ENCODE measurements around the gene HECTD3.
"Not testable (repeated sequence)": the region's sequence is repeated elsewhere in the genome, so short reads cannot be mapped to it uniquely, and the experiment has no call there.

Gene HECTD3

GRCh38 chr1:44985747-44986359 is 25.3 kb downstream of the HECTD3 start:
- Histone ChIP-seq H3K4me3 (replicated peaks; ENCODE audit: insufficient read depth, low read length) (peak overlapping the region; percentile 94), H3K27me3 (ENCODE audit: insufficient read depth, poor library complexity, severe bottlenecking) (no peaks in the 10 kb centered on the region), H3K27ac (replicated peaks) (peak overlapping the region; percentile 70)
- TF ChIP-seq POLR2AphosphoS5 (IDR thresholded peaks at IDR 0.05; ENCODE audit: low read depth) (no peak), REST (IDR thresholded peaks at IDR 0.05; ENCODE audit: insufficient replicate concordance, low read depth) (no peak), GABPA (IDR thresholded peaks at IDR 0.05; ENCODE audit: low read depth) (no peak), SPI1 (IDR thresholded peaks at IDR 0.05; ENCODE audit: borderline replicate concordance, low read depth) (no peak), CTCF (IDR thresholded peaks at IDR 0.05; ENCODE audit: insufficient read depth, low read length) (no peak)
- DNase-seq (ENCODE audit: low read depth in 1 of 2, low spot score in 1 of 2) = no peak

- not testable (repeated sequence) for DNase-seq (ENCODE audit: low read depth in 1 of 2, low spot score in 1 of 2); H3K27me3 ChIP-seq (ENCODE audit: insufficient read depth, poor library complexity, severe bottlenecking); H3K4me3 ChIP-seq (replicated peaks; ENCODE audit: insufficient read depth, low read length); H3K27ac ChIP-seq (replicated peaks)
Observed at GRCh38 chr1:44977372-44977771, 33.8 kb downstream of the HECTD3 start.

- DNase-seq (ENCODE audit: low read depth in 1 of 2, low spot score in 1 of 2) = no peak
- Histone ChIP-seq H3K4me3 (replicated peaks; ENCODE audit: insufficient read depth, low read length) (no peak overlapping the region), H3K27ac (replicated peaks) (no peak overlapping the region), H3K27me3 (ENCODE audit: insufficient read depth, poor library complexity, severe bottlenecking) (no peaks in the 10 kb centered on the region)
- no peak for TF ChIP-seq SPI1 (IDR thresholded peaks at IDR 0.05; ENCODE audit: borderline replicate concordance, low read depth)
- TF ChIP-seq GABPA (IDR thresholded peaks at IDR 0.05; ENCODE audit: low read depth) = no peak
- no peak for TF ChIP-seq CTCF (IDR thresholded peaks at IDR 0.05; ENCODE audit: insufficient read depth, low read length)
Observed at GRCh38 chr1:44976252-44976651, 34.9 kb downstream of the HECTD3 start.

- no peak for DNase-seq (ENCODE audit: low read depth in 1 of 2, low spot score in 1 of 2)
- TF ChIP-seq CTCF (IDR thresholded peaks at IDR 0.05; ENCODE audit: insufficient read depth, low read length) (no peak), POLR2AphosphoS5 (IDR thresholded peaks at IDR 0.05; ENCODE audit: low read depth) (no peak), GABPA (IDR thresholded peaks at IDR 0.05; ENCODE audit: low read depth) (no peak), REST (IDR thresholded peaks at IDR 0.05; ENCODE audit: insufficient replicate concordance, low read depth) (no peak), SPI1 (IDR thresholded peaks at IDR 0.05; ENCODE audit: borderline replicate concordance, low read depth) (no peak)
- Histone ChIP-seq H3K27ac (replicated peaks) (no peak overlapping the region), H3K4me3 (replicated peaks; ENCODE audit: insufficient read depth, low read length) (no peak overlapping the region), H3K27me3 (ENCODE audit: insufficient read depth, poor library complexity, severe bottlenecking) (no peaks in the 10 kb centered on the region)
Observed at GRCh38 chr1:44973645-44974044, 37.5 kb downstream of the HECTD3 start.
